ENCODE results near the gene KCNK1. TPM values are rescaled to one million over a fixed set of nuclear protein-coding genes. Genes with fewer than 3 reads are reported as not detected.
"Not testable (repeated sequence)": the region's sequence is repeated elsewhere in the genome, so short reads cannot be mapped to it uniquely, and the experiment has no call there.

Gene KCNK1
- total and polyA plus RNA-seq, 2 of the 8 experiments (the other 6 are each of a cell fraction or from before 2014, with no cell fraction given) = 11.9 to 16.5 TPM

GRCh38 chr1:233611363-233611762, 2.5 kb upstream of the KCNK1 start:
- Histone ChIP-seq H3K23me2 (ENCODE audit: low read depth, low read length) (peaks cover 17% of the 10 kb centered on the region), H3K79me2 (ENCODE audit: control insufficient read depth in 1 of 2, insufficient read depth in 2 of 2, low read length in 2 of 2) (peaks cover 0 to 12% of the 10 kb centered on the region in 2 experiments; a peak in 2 of 4 replicates), H3K27me3 (replicated peaks in 1 of 4; ENCODE audit: control insufficient read depth in 3 of 4, extremely low read depth in 1 of 4, insufficient read depth in 3 of 4, low read length in 3 of 4) (peaks cover 0 to 12% (median 7%) of the 10 kb centered on the region in 4 experiments; a peak in 5 of 7 replicates)
- H2BK12ac ChIP-seq (ENCODE audit: low read depth, low read length); H2BK20ac ChIP-seq (ENCODE audit: low read length); H3K56ac ChIP-seq (replicated peaks; ENCODE audit: insufficient read length, low read depth, low read length); H3K9me3 ChIP-seq (ENCODE audit: insufficient read depth in 2 of 2, low read depth in 1 of 2, low read length in 1 of 2); H4K20me1 ChIP-seq (replicated peaks in 1 of 2; ENCODE audit: control insufficient read depth in 1 of 2, insufficient read depth in 2 of 2, low read length in 2 of 2); H3K27ac ChIP-seq (ENCODE audit: low read depth, low read length); H2AFZ ChIP-seq (ENCODE audit: low read length); H2BK15ac ChIP-seq (ENCODE audit: low read length); H3K14ac ChIP-seq (ENCODE audit: insufficient read length); H2BK5ac ChIP-seq (ENCODE audit: low read depth, low read length); H4K5ac ChIP-seq (ENCODE audit: insufficient read length, low read depth, low read length); H3K23ac ChIP-seq (ENCODE audit: insufficient read length); H2BK120ac ChIP-seq (replicated peaks; ENCODE audit: low read depth, low read length); H3K79me1 ChIP-seq (ENCODE audit: low read depth, low read length); CTCF ChIA-PET (ENCODE audit: partially characterized antibody); DNase-seq (ENCODE audit: low read depth in 1 of 2, low spot score in 2 of 2); H3K9ac ChIP-seq (replicated peaks in 1 of 4; ENCODE audit: extremely low read depth in 1 of 4, low read depth in 3 of 4, low read length in 3 of 4); H4K8ac ChIP-seq (ENCODE audit: extremely low read depth, insufficient read depth, low read length); H3K4me2 ChIP-seq (ENCODE audit: insufficient read depth in 1 of 2, low read depth in 2 of 2, low read length in 2 of 2); H3K18ac ChIP-seq (ENCODE audit: extremely low read depth, low read length); H3K4ac ChIP-seq (replicated peaks; ENCODE audit: insufficient read length, low read depth, low read length); H3K4me3 ChIP-seq (ENCODE audit: extremely low read depth in 1 of 4, insufficient read depth in 2 of 4, low read depth in 3 of 4, low read length in 4 of 4); H2AK5ac ChIP-seq (ENCODE audit: low read depth, low read length); FAIRE-seq; H4K91ac ChIP-seq (replicated peaks; ENCODE audit: insufficient read length, low read length); H3K36me3 ChIP-seq (ENCODE audit: control insufficient read depth in 2 of 4, insufficient read depth in 4 of 4, low read length in 3 of 4); H3K4me1 ChIP-seq (replicated peaks in 1 of 4; ENCODE audit: control insufficient read depth in 3 of 4, insufficient read depth in 4 of 4, low read length in 3 of 4): not testable (repeated sequence)
- POLR2A ChIA-PET (ENCODE audit: partially characterized antibody) = interaction anchor here (0.6 kb wide), 1 partner anchor 39 kb away, joined by 3 read pairs; no protein-coding TSS in a partner anchor
- 80% methylated on average over 5 of the region's 5 CpGs; no CpG with 5 or more reads in 1 of the 2 experiments for WGBS, 2 experiments (ENCODE audit: extremely low coverage in 1 of 2, insufficient coverage in 1 of 2, insufficient read length in 1 of 2, insufficient replicate concordance in 2 of 2, low coverage in 1 of 2, low lambda C conversion rate in 2 of 2, missing lambda C conversion rate in 1 of 2)

Measured in H1 (cell line).